HG02973 (cell line): Measurements from ENCODE around the gene RPL36A.

ENCODE experiments used
- ATAC-seq: cut with Tn5 transposase; IDR thresholded peaks from one replicate; pipeline ENCODE4 v1.9.1; 2021; ENCODE audit warnings: moderate library complexity; ENCODE audit not compliant: unreplicated experiment

RPL36A gene

GRCh38 chrX:101391831-101392230 is 1.0 kb downstream of the RPL36A start:
- ATAC-seq = no peak

GRCh38 chrX:101393530-101394305 is 2.9 kb downstream of the RPL36A start:
- ATAC-seq = no peak

GRCh38 chrX:101394372-101394771 is 3.6 kb downstream of the RPL36A start:
- no peak for ATAC-seq

GRCh38 chrX:101395789-101396188 is 5.0 kb downstream of the RPL36A start:
- no peak for ATAC-seq

GRCh38 chrX:101397779-101398178 is 7.0 kb downstream of the RPL36A start:
- no peak for ATAC-seq

GRCh38 chrX:101398694-101399093 is 7.9 kb downstream of the RPL36A start:
- ATAC-seq = no peak

GRCh38 chrX:101399825-101400224 is 9.0 kb downstream of the RPL36A start:
- ATAC-seq = no peak

- no peak for ATAC-seq
Observed at GRCh38 chrX:101407167-101407747, 16.4 kb downstream of the RPL36A start.

- peak; percentile 88 for ATAC-seq
Observed at GRCh38 chrX:101407748-101408531, 17.1 kb downstream of the RPL36A start, which contains the start of the genes GLA and HNRNPH2. Gene GLA (minus strand): TSS chrX:101407925. CDS start chrX:101407903, 22 bp downstream. Gene HNRNPH2 (plus strand): TSS chrX:101408222. CDS start chrX:101411989, 3,767 bp downstream.

GRCh38 chrX:101408532-101408841 is 17.7 kb downstream of the RPL36A start:
- no peak for ATAC-seq

- no peak for ATAC-seq
Observed at GRCh38 chrX:101409043-101409442, 18.2 kb downstream of the RPL36A start.

GRCh38 chrX:101410461-101410860 is 19.6 kb downstream of the RPL36A start:
- ATAC-seq = no peak

GRCh38 chrX:101411984-101412383 is 21.2 kb downstream of the RPL36A start:
- ATAC-seq = no peak

- no peak for ATAC-seq
Observed at GRCh38 chrX:101415180-101416145, 24.7 kb downstream of the RPL36A start.

- no peak for ATAC-seq
Observed at GRCh38 chrX:101416691-101417090, 25.9 kb downstream of the RPL36A start.

GRCh38 chrX:101417190-101417589 is 26.4 kb downstream of the RPL36A start:
- ATAC-seq = no peak

GRCh38 chrX:101417981-101418841 is 27.4 kb downstream of the RPL36A start:
- peak; percentile 47 for ATAC-seq

- no peak for ATAC-seq
Observed at GRCh38 chrX:101419489-101419888, 28.7 kb downstream of the RPL36A start.

- no peak for ATAC-seq
Observed at GRCh38 chrX:101427954-101428353, 37.1 kb downstream of the RPL36A start.

- ATAC-seq = no peak
Observed at GRCh38 chrX:101429934-101430333, 39.1 kb downstream of the RPL36A start.
